EL (cell line): ENCODE data around the gene KRTAP2-1.
A peak's percentile ranks its signal among the peaks of the same experiment; 100 is the strongest.
"Not testable (repeated sequence)": the region's sequence is repeated elsewhere in the genome, so short reads cannot be mapped to it uniquely, and the experiment has no call there.

Source experiments
- DNase-seq: peaks from one replicate; pipeline ENCODE4 v3.0.0-alpha.2; 2016

The KRTAP2-1 gene

DNA sequence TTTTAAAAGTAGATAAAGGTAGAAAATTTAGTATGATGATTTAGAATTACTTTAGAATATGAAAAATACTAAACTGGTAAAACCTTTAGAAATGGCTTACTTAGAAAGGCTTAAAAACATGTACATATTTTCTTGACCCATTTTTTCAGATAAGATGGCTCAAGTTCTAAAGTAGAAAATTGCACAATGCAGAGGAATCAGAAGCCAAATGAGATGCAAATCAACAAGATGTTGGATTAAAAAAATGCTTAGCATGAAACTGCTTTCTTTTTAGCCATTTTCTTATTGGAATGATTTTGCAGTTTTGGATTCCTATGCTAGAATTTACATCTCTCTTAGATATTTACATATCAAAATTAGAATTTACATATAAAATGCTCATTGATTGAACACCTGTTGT, 36.7 kb downstream of the KRTAP2-1 start:
- DNase-seq: no peak

DNA sequence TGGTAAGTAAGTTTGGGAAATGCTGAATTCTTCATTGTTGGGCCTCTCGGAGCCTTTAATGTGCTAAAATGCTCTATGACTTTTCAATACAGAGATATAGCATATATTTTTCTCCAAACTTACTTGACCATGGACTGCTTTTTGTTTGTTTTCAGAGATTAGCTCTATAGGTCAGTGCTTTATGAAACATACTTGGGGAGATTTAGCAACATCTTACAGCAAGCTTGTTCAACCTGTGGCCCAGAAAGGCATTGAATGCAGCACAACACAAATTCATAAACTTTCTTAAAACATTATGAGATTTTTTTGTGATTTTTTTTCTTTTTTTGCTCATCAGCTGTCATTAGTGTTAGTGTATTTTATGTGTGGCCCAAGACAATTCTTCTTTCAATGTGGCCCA, 37.2 kb downstream of the KRTAP2-1 start:
- no peak for DNase-seq

DNA sequence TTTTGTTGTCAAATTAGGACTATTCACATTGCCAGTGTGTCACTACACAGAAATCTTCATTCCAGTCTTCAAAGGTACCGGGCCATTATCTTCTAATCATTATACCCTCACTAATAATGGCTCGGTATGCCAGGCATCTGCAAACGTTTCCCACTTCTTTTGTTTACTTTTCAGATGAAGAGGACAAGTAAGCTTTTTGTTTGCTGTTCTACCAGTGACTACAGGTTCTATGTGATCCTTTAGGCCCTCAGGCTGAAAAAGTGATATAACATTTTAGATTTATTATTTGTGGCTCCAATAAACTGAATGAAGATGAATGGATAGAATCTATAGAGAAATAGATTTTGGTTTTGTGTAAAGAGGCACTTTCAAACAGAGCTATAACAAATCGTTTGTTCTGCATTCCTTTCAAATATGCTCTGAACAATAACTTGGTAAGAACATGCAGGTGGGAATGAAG, 37.8 kb downstream of the KRTAP2-1 start:
- no peak for DNase-seq

DNA sequence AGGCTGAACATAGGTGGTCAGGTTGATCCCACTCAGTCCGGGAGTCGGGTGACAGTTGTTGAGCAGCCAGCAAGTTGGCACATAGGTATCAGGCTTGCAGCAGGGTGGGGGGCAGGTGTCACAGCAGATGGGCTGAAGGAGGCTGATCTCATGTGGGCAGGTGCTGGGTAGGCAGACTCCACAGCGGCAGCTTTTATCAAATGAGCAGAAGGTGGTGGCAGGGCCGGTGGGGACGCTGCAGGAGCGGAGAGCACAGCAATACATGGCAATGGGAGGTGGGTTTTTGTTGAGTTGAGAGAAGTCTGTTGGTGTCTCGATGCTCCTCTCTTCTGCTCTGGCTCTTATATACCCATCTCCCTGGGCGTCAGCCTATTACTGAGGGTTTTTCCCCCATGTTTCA, 38.3 kb downstream of the KRTAP2-1 start, which contains the start of gene KRTAP3-1:
Gene KRTAP3-1 (minus strand): TSS at position 318 of the 400 bp plus-strand sequence. CDS start 54 bp downstream, at position 264.
- no peak for DNase-seq

DNA sequence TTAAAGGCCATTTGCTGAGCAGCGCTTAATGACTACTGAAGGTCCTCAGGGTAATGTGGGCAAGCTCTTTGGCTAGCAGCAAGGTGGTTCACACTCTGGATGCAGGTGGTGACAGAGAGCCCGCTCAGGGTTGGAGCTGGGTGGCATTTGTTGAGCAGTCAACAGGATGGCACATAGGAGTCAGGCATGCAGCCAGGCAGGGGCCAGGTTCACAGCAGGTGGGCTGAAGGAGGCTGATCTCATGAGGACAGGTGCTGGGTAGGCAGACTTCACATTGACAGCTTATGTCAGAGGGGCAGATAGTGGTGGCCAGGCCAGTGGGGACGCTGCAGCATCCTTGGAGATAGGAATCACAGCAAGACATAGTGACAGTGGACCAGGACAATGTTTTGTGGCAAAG, 42.7 kb downstream of the KRTAP2-1 start:
- no peak for DNase-seq

DNA sequence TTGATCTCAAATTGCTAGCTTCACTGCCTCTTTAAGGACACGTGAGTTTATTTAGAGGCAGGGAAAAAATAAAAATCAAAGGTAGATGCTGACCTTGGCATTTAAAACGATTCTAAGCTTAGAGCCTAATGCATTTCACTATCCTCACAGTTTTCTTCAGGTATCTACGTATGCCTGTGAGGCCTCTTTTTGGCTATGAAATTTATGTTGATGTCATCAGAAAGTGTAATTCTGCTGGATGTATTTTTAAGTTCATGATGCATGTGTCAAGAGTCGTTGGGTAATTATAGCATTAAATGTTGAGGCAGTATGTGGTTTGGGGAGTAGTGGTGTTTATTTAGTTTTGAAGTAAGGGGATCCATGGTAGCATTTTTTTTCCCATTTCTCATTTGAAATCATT, 43.2 kb downstream of the KRTAP2-1 start:
- no peak for DNase-seq

DNA sequence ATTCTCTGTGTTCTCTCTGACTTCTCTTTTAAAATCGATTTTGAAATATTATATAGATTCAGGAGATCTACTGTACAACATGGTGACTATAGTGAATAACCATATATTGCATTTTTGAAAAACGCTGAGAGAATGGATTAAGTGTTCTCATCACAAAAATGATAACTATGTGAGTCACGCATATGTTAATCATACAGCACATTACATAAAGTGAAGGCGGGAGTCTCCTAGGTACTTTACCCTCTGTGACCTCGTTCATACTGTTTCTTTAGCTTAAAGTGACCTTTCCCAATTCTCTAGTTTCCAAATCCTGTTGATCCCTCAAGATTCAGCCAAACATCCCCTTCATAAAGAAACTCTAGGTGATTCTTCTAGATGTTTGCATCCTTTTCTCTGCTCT, 44.3 kb downstream of the KRTAP2-1 start:
- peak; percentile 31 for DNase-seq

DNA sequence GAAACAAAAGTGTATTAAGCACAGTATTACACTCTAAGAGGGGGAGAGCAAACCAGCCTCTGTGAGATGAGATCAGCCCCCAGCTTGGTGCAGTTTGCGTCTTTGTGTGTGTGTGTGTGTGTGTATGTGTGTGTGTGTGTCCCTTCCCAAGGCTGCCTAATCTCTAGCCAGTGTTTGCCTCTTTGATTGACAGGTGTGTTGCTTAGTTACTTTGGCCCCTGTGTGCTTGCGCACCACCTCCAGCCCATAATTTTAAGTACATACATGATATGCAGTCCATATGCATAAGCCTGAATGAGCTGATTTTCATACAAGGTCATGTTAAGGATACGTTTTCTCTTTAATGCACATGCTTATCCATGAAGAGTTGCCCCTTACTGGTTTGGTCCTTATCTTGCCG, 45.3 kb downstream of the KRTAP2-1 start:
- no peak for DNase-seq

DNA sequence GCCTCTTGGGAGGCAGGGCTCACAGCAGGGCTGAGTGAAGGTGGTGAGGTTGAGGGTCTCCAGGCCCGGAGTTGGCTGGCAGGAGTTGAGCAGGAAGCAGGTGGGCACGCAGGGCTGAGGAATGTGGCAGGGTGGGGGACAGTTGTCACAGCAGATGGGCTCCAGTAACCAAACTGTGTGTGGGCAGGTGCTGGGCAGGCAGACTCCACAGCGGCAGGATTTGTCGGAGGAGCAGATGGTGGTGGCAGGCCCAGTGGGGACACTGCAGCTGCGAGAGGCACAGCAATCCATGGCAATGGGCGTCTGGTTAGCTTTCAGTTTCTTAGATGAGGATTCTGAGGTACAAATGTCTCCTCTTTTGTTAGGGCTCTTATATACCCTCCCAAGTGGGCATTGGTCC, 47.6 kb downstream of the KRTAP2-1 start, which contains the start of gene KRTAP3-2:
Gene KRTAP3-2 (minus strand): TSS at position 344 of the 400 bp plus-strand sequence. CDS start 53 bp downstream, at position 291.
- DNase-seq: not testable (repeated sequence)

DNA sequence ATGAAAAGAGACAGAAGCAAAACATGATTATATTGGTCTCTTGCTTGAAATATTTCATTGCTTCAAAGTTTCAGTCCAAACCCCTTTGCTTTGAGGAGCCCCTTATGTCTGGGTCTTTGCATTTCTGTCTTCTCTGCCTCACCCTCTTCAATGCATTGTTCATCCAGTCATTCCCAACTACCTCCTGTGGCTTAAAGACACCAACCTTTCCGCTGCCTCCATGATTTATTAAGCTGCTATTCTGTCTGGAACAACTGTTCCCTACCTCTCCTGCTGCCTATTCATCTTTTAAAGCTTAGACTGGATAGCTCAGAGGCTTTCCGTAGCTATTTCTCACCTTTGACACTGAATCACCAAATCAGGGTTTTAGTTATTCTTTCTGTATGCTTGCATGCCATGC, 49.8 kb downstream of the KRTAP2-1 start:
- no peak for DNase-seq

DNA sequence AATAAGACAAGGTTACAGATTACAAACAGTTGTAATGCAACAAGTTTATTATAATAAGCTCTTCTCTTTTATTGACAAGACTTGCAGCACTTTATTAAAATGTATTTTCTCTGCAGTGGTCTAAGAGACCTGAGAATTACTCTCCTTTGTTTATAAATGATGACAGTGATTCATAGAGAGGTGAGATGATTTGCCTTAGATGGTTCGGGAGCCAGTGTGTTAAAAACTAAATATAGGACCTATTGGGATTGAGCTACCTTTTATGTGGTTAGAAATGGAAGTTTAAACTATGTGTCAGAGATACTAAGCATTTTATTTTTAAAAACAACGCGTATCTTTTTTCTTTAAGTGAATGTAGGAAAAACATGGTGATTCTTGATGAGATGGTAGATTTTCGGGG, 50.3 kb downstream of the KRTAP2-1 start:
- no peak for DNase-seq
